PC-3 (cell line): ENCODE results near the gene SCGB1D1.

Experiments
- CTCF ChIP-seq: fragments of 300-600 bp; sonication (generic); conservative IDR thresholded peaks from 2 replicates; pipeline ENCODE4 v1.5.1; 2017; ENCODE audit warnings: antibody characterized with exemption, low read depth, mild to moderate bottlenecking, low read length
- EZH2 ChIP-seq: fragments of 300-600 bp; sonication (generic); IDR thresholded peaks from one replicate; pipeline ENCODE4 v1.6.1; 2017; ENCODE audit warnings: antibody characterized with exemption, mild to moderate bottlenecking, low read length; ENCODE audit not compliant: unreplicated experiment
- EZH2phosphoT487 ChIP-seq: fragments of 300-600 bp; sonication (generic); IDR thresholded peaks from 2 replicates; pipeline ENCODE4 v1.6.1; 2018; ENCODE audit warnings: mild to moderate bottlenecking, antibody characterized with exemption, low read length, borderline replicate concordance

GRCh38 chr11:62141111-62142042 lies 48.6 kb upstream of the SCGB1D1 start:
- TF ChIP-seq EZH2phosphoT487 (no peak), CTCF (no peak), EZH2 (no peak)
